T-helper 22 cell (primary cell): ENCODE results near the gene PFN4.
A peak's percentile ranks its signal among the peaks of the same experiment; 100 is the strongest.

Experiments
- DNase-seq: peaks from one replicate; pipeline ENCODE4 v3.0.0-alpha.2; 2020; ENCODE audit warnings: low read depth

Gene PFN4

DNA sequence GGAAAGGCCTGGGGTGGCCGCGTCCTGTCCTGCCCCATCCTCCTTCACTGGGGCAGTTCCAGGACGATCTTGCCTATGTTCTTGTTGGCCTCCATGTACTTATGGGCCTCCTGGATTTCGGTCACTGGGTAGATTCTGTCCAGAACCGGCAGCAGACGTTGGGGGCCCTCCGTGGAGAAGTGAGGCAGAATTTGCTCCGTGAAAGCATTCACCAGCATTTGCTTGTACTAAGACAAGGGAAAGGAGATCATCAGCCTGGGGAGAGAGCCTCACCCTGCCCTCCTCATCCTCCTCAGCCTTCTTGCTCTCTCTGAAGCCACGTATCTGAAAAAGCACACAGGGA, 45.6 kb downstream of the PFN4 start:
- no peak for DNase-seq

DNA sequence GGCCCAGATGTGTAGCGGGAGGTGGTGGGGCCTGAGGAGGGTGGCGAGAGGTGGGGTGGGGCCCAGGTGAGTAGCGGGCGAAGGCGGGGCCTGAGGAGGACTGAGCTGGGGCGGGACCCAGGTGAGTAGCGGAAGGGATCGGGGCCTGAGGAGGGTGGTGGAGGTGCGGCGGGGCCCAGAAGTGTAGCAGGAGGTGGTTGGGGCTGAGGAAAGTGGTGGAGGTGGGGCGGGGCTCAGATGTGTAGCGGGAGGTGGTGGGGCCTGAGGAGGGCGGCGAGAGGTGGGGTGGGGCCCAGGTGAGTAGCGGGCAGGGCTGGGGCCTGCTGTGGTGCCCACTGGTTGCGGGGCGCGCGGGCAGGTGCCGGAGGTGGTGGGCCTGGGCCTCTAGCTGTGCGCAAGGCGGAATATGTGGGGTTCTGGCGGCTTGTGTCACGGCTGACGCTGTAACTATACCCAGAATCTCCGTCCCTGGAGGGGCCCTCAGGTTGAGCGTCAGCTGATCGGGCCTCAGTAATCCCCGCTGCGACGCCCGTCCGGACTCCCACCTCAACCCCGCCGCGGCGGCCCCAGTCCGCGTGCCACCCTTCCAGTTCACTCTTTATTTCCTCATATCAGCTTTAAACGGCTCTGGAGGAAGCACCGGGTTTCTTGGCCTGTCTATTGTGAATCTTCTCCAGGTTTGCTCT, 46.1 kb downstream of the PFN4 start:
- DNase-seq: no peak

DNA sequence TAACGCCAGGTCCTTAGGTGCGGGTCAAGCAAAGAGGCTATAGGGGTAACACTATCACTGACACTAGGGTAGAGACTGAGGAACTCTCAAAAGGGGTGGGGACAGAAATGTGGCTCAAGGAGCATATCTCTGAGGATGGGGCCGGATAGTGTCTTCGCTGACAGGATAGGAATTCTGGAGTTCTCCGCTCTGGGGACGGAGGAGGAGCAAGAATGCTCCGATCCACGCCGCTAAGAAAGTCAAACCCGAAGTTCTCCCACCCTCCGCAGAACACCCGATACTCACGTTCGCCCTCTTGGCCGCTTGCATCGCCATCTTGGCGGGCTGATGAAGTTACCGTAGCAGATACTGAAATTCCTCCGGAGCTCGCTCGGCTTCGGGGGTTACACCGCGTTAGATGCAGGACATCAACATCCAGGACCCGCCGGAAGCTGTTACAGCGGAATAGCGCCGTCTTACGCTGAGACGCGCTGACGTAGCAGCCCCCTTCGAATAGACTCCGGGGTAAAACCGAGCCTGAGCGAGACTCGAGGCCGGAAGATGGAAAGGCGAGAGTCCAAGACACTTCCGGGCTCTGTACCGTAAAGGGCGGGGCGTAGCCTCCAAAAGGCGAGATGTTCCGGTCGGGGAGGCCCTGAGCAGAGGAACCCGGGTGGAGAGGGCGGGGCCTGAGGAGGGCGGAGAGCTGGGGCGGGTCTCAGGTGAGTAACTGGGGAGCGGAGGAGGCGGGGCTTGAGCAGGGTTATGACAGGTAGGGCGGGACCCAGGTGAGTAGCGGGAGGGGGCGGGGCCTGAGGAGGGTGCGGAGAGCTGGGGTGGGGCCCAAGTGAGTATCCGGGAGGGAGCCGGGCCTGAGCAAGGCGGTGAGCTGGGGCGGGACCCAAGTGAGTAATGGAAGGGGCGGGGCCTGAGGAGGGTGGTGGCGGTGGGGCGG, 47.0 kb downstream of the PFN4 start, which contains the start of gene SF3B6:
Gene SF3B6 (minus strand): TSS at position 412 of the 934 bp plus-strand sequence. CDS start 97 bp downstream, at position 315.
- peak; percentile 100 for DNase-seq

DNA sequence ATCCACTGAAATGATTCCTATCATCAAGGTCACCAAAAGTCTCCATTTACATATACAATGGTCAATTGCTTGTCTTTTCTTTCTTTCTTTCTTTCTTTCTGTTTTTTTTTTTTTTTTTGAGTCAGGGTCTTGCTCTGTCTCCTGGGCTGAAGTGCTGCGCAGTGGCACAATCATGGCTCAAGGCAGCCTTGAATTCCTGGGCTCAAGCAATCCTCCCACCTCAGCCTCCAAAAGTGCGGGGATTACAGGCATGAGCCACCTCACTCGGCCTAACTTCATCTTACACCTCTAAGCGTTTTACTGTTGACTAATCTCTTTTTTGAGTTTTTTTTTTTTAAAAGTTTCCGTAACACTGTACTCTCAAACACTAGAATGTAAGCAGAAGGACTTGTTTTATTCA, 47.9 kb downstream of the PFN4 start:
- DNase-seq: no peak

DNA sequence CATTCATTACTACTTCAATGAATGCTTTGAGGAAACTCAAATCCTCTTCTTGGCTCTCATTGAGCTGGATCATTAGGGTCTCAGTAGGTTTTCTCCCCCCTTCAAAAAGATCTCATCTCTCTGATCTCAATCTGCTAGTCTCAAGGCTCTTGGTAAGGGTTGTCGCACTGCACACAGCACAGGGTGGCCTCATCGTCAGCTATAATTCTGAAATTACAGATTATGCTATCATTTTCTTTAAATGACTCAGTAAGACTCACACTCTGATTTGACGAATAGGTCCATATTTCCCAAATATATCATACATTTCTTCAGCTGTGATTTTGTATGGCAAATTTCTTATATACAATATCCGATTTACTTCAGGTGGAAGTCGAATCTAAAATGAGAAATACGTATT, 49.3 kb downstream of the PFN4 start:
- no peak for DNase-seq

DNA sequence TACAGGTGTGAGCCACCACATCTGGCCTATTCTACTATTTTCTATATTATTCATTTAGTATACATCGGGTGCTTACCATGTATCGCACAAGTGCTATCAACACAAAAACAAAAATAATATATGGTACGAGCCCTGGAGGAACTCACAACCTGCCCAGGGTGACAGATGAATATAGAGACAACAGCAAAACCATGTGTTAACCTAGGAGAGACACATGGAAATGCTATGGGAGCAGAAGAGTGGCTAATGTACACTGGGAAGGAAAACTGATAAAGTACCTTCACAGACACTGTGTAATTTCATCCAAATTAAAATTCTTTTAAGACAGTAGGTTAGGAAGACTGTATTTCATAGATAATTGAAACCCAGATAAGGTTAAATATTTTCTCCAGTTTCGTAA, 50.9 kb downstream of the PFN4 start:
- DNase-seq: no peak

DNA sequence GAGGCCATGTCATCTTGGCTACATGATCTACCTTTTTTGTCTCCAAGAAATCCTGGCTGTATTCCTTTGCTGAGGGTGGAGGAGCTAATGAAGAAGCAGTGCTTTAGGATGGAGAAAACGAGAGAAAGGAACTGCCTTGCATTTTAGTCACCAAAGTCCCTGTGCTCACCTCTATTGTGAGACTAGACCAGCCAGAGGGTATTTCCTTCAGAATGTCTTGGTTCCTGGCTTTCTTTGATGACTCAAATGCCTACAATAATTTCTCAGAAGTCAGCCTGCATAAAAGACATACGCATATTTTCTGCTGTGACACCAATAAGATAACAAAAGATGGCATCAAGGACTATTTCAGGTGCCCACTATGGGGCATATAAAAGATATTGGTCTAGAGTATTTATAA, 57.8 kb downstream of the PFN4 start:
- no peak for DNase-seq
